Peyer's patch (tissue), 4 donors: ENCODE results near the gene OR2M3. TPM values are rescaled to one million over a fixed set of nuclear protein-coding genes. Genes with fewer than 3 reads are reported as not detected.
"Not testable (repeated sequence)": the region's sequence is repeated elsewhere in the genome, so short reads cannot be mapped to it uniquely, and the experiment has no call there.

Source experiments
- DNase-seq, 3 donors: peaks; one replicate each; pipeline ENCODE4 v3.0.0-alpha.2; 2017 to 2019
- H3K27ac ChIP-seq, 4 donors: fragments of 200-600 bp; sonication (generic); one replicate each; pipeline ENCODE4 v1.5.1; 2016 to 2019
- H3K27me3 ChIP-seq, 2 donors: fragments of 200-600 bp; sonication (generic); one replicate each; pipeline ENCODE4 v1.5.1; 2019
- H3K36me3 ChIP-seq, 3 donors: fragments of 200-600 bp; sonication (generic); one replicate each; pipeline ENCODE4 v1.5.1; 2016 to 2019
- H3K4me1 ChIP-seq, 4 donors: fragments of 200-600 bp; sonication (generic); one replicate each; pipeline ENCODE4 v1.5.1; 2016 to 2019
- H3K4me3 ChIP-seq, 4 donors: fragments of 200-600 bp; sonication (generic); 1 replicate in 3 of 4; 2 replicates in 1 of 4; pipeline ENCODE4 v1.5.1; 2016 to 2019; ENCODE audit warnings: mild to moderate bottlenecking in 1 of 4
- H3K9me3 ChIP-seq, 4 donors: fragments of 200-600 bp; sonication (generic); one replicate each; pipeline ENCODE4 v1.5.1; 2016 to 2019; ENCODE audit warnings: mild to moderate bottlenecking in 1 of 4
- POLR2A ChIP-seq, 2 donors: fragments of 450-650 bp; IDR thresholded peaks; one replicate each; pipeline ENCODE4 v1.5.1; 2017; ENCODE audit warnings: antibody characterized with exemption in 2 of 2, mild to moderate bottlenecking in 2 of 2, moderate library complexity in 2 of 2
- total RNA-seq, 4 donors: library from RNA; depleted of rRNA; stranded (reverse); fragments of >200 nt; gene quantifications; one replicate each; pipeline ENCODE4 v1.1.0, GENCODE V29; 2016
- TF ChIP-seq, protein P1 (sequence below), 6 experiments: fragments of 450-650 bp in 4 of 6; fragments of 200-600 bp in 2 of 6; sonication (generic) in 1 of 6; IDR thresholded peaks; one replicate each; pipeline ENCODE4 v1.5.1; 2017 to 2019; ENCODE audit warnings: antibody characterized with exemption in 6 of 6, mild to moderate bottlenecking in 3 of 6, moderate library complexity in 1 of 6

The OR2M3 gene
- total RNA-seq, 4 donors from 2014 or later = not detected

- no peaks in the 10 kb centered on the region for H3K9me3 ChIP-seq
- no peak overlapping the region for H3K27ac ChIP-seq
- no peaks in the 10 kb centered on the region for H3K36me3 ChIP-seq
- no peak for DNase-seq
- H3K27me3 ChIP-seq = no peaks in the 10 kb centered on the region
- no peaks in the 10 kb centered on the region for H3K4me1 ChIP-seq
- no peak for TF ChIP-seq POLR2A (IDR thresholded peaks at IDR 0.05)
- TF ChIP-seq, protein P1, sequence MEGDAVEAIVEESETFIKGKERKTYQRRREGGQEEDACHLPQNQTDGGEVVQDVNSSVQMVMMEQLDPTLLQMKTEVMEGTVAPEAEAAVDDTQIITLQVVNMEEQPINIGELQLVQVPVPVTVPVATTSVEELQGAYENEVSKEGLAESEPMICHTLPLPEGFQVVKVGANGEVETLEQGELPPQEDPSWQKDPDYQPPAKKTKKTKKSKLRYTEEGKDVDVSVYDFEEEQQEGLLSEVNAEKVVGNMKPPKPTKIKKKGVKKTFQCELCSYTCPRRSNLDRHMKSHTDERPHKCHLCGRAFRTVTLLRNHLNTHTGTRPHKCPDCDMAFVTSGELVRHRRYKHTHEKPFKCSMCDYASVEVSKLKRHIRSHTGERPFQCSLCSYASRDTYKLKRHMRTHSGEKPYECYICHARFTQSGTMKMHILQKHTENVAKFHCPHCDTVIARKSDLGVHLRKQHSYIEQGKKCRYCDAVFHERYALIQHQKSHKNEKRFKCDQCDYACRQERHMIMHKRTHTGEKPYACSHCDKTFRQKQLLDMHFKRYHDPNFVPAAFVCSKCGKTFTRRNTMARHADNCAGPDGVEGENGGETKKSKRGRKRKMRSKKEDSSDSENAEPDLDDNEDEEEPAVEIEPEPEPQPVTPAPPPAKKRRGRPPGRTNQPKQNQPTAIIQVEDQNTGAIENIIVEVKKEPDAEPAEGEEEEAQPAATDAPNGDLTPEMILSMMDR (IDR thresholded peaks at IDR 0.05) = no peak
- H3K4me3 ChIP-seq = no peak overlapping the region
Observed at GRCh38 chr1:248215880-248216279, 18.8 kb downstream of the OR2M3 start.

DNA sequence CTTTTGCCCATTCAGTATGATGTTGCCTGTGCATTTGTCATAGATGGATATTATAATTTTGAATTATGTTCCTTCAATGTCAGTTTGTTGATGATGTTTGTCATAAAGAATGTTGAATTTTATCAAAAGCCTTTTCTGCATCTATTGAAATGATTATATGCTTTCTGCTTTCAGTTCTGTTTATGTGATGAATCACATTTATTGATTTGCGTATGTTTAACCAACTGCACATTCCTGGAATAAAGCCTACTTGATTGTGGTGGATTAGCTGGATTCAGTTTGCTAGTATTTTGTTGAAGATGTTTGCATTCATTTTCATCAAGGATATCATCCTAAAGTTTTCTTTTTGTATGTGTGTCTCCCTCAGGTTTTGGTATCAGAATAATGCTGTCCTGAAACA, 28.5 kb downstream of the OR2M3 start:
- H3K4me3 ChIP-seq = no peak overlapping the region
- no peak for DNase-seq
- H3K4me1 ChIP-seq = no peaks in the 10 kb centered on the region
- no peaks in the 10 kb centered on the region for H3K27me3 ChIP-seq
- H3K36me3 ChIP-seq = no peaks in the 10 kb centered on the region
- H3K27ac ChIP-seq = no peak overlapping the region
- TF ChIP-seq, protein P1 (IDR thresholded peaks at IDR 0.05) = no peak
- no peak for TF ChIP-seq POLR2A (IDR thresholded peaks at IDR 0.05)
- H3K9me3 ChIP-seq = no peaks in the 10 kb centered on the region

- H3K4me1 ChIP-seq = no peaks in the 10 kb centered on the region
- H3K27me3 ChIP-seq = no peaks in the 10 kb centered on the region
- H3K9me3 ChIP-seq = peaks cover 0 to 4% (median 0%) of the 10 kb centered on the region in 4 donors
- H3K36me3 ChIP-seq = no peaks in the 10 kb centered on the region
- DNase-seq = no peak
- no peak overlapping the region for H3K27ac ChIP-seq
- H3K4me3 ChIP-seq = no peak overlapping the region
- TF ChIP-seq POLR2A (IDR thresholded peaks at IDR 0.05) = no peak
- TF ChIP-seq, protein P1 (IDR thresholded peaks at IDR 0.05) = no peak
Observed at GRCh38 chr1:248229360-248229908, 32.4 kb downstream of the OR2M3 start.

DNA sequence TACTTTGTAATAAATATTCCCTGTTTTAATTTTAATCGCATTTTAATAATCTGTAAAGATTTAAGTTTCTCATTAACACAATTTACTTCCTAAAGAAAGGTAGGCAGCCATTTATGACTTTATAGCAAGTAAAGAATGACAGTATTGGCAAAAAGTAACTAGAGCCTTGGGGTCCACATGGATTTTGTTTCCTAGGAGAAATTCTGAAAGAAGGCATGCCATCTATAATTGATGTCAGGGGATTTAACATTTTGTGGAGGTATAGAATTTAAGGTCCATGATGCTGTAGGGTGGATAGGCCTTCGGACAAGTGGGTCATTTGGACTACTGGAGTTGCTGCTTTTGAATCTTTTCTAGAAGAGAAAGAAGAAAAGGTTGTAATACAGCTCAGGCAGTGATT, 34.1 kb downstream of the OR2M3 start, which contains the start of gene OR2M4:
OR2M4 (plus strand) TSS at position 301 of the 400 bp plus-strand sequence. CDS start 7,512 bp downstream, outside the sequence.
- H3K27me3 ChIP-seq = no peaks in the 10 kb centered on the region
- H3K27ac ChIP-seq = no peak within 1 kb of the TSS
- peaks cover 0 to 4% (median 0%) of the 10 kb centered on the region in 4 donors for H3K9me3 ChIP-seq
- no peak within 1 kb of the TSS for H3K4me3 ChIP-seq
- no peak for TF ChIP-seq POLR2A (IDR thresholded peaks at IDR 0.05)
- TF ChIP-seq, protein P1 (IDR thresholded peaks at IDR 0.05) = no peak
- DNase-seq = no peak
- no peaks in the 10 kb centered on the region for H3K4me1 ChIP-seq
- H3K36me3 ChIP-seq = no peaks in the 10 kb centered on the region

DNA sequence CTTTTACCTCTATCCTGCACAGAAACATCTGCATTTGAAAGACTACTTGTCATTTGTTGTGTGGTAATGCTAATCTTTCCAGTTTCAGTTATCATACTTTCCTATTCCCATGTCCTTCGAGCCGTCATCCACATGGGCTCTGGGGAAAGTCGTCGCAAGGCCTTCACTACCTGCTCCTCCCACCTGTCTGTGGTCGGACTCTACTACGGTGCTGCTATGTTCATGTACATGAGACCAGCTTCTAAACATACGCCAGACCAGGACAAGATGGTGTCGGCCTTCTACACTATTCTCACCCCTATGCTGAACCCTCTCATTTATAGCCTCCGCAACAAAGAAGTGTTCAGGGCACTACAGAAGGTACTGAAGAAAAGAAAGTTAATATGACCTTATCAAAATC, 42.4 kb downstream of the OR2M3 start:
- no peak for DNase-seq
- H3K27me3 ChIP-seq = no peaks in the 10 kb centered on the region
- H3K9me3 ChIP-seq = no peaks in the 10 kb centered on the region
- no peak overlapping the region for H3K4me3 ChIP-seq
- TF ChIP-seq, protein P1 (IDR thresholded peaks at IDR 0.05) = no peak
- TF ChIP-seq POLR2A (IDR thresholded peaks at IDR 0.05) = no peak
- H3K27ac ChIP-seq = no peak overlapping the region
- H3K36me3 ChIP-seq = no peaks in the 10 kb centered on the region
- no peaks in the 10 kb centered on the region for H3K4me1 ChIP-seq

- Histone ChIP-seq H3K4me3 (no peak overlapping the region), H3K27ac (no peak overlapping the region), H3K27me3 (no peaks in the 10 kb centered on the region), H3K4me1 (no peaks in the 10 kb centered on the region), H3K9me3 (no peaks in the 10 kb centered on the region), H3K36me3 (no peaks in the 10 kb centered on the region)
- TF ChIP-seq, protein P1 (IDR thresholded peaks at IDR 0.05) = peak in 3 of 6 experiments; percentile 6 to 39 (median 19)
- TF ChIP-seq POLR2A (IDR thresholded peaks at IDR 0.05) = no peak
- no peak for DNase-seq
Observed at GRCh38 chr1:248243204-248243603, 46.1 kb downstream of the OR2M3 start.

DNA sequence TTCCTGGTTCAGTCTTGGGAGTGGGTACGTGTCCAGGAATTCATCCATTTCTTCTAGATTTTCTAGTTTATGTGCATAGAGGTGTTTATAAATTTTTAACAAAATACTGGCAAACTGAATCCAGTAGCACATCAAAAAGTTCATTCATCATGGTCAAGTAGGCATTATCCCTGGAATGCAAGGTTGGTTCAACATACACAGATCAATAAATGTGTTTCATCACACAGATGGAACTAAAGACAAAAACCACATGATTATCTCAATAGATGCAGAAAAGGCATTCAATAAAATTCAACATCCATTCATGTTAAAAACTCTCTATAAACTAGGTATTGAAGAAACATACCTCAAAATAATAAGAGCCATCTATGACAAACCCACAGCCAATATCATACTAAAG, 62.2 kb downstream of the OR2M3 start:
- not testable (repeated sequence) for H3K27me3 ChIP-seq, H3K9me3 ChIP-seq, H3K36me3 ChIP-seq, H3K4me3 ChIP-seq, H3K4me1 ChIP-seq, DNase-seq, H3K27ac ChIP-seq
